Stimulated activated CD4-positive, alpha-beta T cell treated with anti-CD3 and anti-CD28 coated beads, Interleukin-12 subunit alpha, Interleukin-12 subunit beta, amount 100 ng/mL, for 24 hours (primary cell): ENCODE measurements around the gene OR11G2.
"Not testable (repeated sequence)": the region's sequence is repeated elsewhere in the genome, so short reads cannot be mapped to it uniquely, and the experiment has no call there.

ENCODE experiments used
- DNase-seq, 2 experiments: peaks; one replicate each; pipeline ENCODE4 v3.0.0-alpha.2; 2020; ENCODE audit warnings: low read depth in 2 of 2

Gene OR11G2

DNA sequence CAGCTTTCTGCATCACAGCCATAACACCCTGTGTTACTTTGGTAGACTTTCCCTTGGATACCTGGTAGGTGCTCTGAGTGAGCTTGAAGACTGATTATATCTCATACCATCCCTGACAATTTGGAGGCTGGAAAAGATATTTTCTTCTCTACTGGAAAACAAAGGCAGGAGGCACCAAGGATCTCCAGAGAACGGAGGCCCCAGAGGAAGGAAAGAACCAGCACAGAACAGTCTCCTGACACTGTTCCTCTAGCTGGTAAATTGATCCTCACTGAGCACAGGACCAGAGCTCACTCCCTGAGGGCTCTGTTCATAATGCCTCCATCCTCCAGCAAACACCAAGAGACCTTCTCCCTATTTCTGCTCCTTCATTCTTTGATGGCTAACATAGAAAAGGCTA, at the start of gene OR11G2:
Gene OR11G2 (plus strand): TSS at position 301 of the 400 bp plus-strand sequence. CDS start 6,542 bp downstream, outside the sequence.
- DNase-seq, result no peak

GRCh38 chr14:20143911-20144310, 46.8 kb upstream of the OR11G2 start:
- DNase-seq, result no peak

DNA sequence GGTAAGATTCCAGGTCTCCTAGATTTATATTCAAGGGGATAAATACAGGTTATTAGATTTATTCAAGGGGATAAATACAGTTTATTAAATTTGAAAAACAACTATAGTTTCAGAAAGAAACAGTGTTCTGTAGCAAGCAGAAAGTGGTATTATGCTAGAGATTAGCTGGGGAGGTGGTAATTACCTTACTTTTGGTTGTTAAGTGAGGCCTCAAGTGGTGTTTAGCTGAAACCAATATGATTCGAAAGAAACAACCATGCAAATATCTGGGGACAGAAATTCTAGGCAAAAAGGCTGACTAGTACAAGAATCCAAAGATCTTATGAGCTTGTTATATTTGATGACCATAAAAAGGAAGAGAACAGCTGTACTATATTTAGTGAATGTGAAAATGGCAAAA, 45.9 kb upstream of the OR11G2 start:
- no peak for DNase-seq

GRCh38 chr14:20164462-20164861, 26.2 kb upstream of the OR11G2 start:
- no peak for DNase-seq

DNA sequence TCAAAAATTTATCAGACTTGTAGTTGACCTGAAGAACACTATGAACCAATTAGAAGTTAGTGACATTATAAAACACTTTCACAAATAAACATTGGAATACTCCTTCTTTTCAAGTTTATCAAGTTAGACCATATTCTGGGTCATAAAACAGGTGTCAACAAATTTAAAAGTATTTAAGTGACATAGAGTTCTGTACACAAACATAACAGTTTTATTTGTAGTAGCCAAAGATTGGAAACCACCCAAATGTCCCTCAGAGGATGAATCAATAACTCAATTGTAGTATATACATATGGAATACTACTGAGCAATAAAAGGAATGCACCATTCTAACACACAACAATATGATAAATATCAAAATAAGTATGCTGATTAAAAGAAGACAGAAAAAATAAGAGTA, 23.6 kb upstream of the OR11G2 start:
- DNase-seq, result no peak

GRCh38 chr14:20169852-20170251, 20.8 kb upstream of the OR11G2 start:
- DNase-seq, result not testable (repeated sequence)

- not testable (repeated sequence) for DNase-seq
These were observed 16.5 kb upstream of the OR11G2 start for GRCh38 chr14:20174205-20174604.

DNA sequence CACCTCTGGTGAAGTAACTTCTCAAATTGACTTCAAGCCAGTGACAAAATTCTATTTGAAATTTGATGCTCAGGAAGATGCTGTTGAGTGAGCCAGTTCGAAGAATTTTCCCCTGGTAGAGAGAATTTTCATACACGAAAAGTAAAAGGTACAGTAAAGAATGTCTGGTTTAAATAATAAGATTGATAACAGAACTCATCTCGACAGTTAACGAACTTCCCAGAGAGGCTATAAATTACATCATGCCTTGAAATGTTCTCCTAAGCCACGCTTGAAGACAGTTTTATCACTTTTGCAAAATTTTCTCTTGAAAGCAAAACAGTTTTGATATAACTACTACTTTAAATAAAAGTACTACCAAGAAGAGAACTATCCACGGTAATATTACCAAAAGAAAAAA, 14.4 kb upstream of the OR11G2 start:
- DNase-seq, result no peak

DNA sequence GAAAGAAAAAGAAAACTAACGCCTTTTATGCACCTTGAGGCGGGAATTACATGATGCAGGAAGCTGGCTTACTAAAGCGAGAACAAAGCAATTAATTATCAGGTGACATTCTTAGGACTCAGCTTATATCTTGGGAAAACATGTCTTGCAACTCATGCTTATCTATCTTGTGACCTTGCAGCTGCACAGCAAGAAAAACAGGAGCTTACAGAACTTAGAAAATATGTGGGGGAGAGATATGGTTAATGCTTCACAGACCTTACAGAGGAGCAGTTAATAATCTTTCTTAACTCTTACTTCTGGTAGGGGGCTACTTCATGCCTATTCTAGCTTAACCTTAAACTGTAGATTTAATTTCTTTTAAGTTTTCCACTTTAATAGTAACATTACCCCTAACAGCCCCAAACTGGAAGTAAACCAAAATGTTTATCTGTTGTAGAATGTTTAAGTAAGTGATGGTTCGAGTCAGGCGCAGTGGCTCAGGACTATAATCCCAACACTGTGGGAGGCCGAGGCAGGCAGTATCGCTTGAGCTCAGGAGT, 13.2 kb upstream of the OR11G2 start:
- no peak for DNase-seq

GRCh38 chr14:20179218-20179617, 11.5 kb upstream of the OR11G2 start:
- DNase-seq, result no peak

DNA sequence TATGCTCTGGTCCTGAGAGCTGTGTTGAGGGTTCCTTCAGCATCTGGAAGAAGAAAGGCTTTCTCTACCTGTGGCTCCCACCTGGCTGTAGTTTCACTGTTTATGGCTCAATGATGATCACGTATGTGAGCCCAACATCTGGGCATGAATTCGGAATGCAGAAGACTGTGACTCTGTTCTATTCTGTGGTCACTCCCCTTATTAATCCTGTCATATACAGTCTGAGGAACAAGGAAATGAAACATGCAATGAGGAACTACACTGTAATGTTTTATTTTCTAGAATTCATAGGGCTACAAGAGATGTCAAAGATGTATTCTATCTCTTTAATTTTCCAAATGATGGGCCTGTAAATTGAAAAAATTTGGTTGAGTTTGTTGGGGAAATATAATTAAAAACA, 10.8 kb upstream of the OR11G2 start:
- DNase-seq, result no peak

DNA sequence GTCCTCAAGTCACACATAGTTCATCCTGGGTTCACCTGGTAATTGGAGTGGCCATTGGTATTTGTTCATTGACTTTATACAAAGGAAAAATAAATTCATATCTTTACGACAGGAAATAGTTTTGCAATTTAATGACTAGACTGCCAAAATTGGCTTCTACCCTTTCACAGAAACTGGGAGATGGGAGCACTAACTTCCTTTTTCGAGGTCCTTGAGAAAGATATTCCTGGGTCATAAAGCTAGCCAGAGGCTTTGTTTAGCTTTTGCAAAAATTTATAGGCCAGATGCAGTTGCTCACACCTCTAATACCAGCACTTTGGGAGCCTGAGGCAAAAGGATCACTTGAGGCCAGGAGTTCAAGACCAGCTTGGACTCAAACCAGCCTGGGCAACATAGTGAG, 10.2 kb upstream of the OR11G2 start:
- DNase-seq, result no peak

DNA sequence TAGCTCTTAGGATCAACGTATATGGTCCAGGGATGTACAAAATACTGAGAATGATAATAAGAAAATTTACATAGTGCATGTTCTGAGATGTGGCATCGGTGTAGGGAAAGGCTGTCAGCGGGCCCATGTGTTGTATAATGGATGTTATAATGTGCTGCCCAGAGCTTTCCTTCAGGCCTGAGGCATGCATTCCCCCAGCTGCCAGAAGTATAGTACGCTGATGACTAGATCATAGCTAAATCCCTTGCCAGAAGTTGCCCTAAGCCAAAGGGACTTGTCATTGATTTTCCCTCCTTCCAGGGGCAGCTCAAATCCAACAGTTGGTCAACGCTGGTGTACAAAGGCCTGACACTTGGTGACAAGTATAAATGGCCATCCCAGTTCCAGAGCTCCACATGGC, 6.5 kb upstream of the OR11G2 start:
- DNase-seq, result no peak

GRCh38 chr14:20191396-20191795, 700 bp downstream of the OR11G2 start:
- DNase-seq, result no peak

- DNase-seq, result no peak
These were observed 3.4 kb downstream of the OR11G2 start for GRCh38 chr14:20194101-20194500.

DNA sequence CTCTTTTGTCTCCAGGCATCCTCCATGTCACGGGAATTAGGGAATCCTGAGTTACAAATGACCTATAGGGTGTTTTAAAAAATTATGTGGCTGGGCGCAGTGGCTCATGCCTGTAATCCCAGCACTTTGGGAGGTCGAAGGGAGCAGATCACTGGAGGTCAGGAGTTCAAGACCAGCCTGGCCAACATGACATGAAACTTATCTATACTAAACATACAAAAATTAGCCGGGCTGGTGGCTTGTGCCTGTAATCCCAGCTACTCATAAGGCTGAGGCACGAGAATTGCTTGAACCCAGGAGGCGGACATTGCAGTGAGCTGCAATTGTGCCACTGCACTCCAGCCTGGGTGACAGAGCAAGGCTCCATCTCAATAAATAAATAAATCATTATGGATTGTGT, 4.5 kb downstream of the OR11G2 start:
- not testable (repeated sequence) for DNase-seq

GRCh38 chr14:20195911-20196310, 5.2 kb downstream of the OR11G2 start:
- DNase-seq, result no peak

- no peak for DNase-seq
These were observed 6.8 kb downstream of the OR11G2 start for GRCh38 chr14:20197459-20197858.

GRCh38 chr14:20198991-20199390, 8.3 kb downstream of the OR11G2 start:
- no peak for DNase-seq

- DNase-seq, result no peak
These were observed 14.0 kb downstream of the OR11G2 start for GRCh38 chr14:20204721-20205120.

GRCh38 chr14:20209595-20209994, 18.9 kb downstream of the OR11G2 start:
- no peak for DNase-seq

- DNase-seq, result not testable (repeated sequence)
These were observed 21.7 kb downstream of the OR11G2 start for GRCh38 chr14:20212406-20212805.

DNA sequence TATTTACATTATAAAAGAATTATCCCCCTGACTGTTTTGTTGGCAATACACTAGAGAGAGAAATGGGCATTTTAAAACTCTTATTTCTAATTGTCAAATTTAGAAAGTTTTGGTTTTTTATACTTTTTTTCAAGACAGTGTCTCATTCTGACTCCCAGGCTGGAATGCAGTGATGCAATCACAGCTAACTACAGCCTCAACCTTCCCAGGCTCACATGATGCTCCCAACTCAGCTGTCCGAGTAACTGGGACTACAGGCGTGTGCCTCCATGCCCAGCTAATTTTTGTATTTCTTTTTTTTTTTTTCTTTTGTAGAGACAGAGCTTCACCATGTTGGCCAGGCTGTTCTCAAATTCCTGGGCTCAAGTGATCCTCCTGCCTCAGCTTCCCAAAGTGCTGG, 24.5 kb downstream of the OR11G2 start:
- no peak for DNase-seq

- DNase-seq, result no peak
These were observed 28.3 kb downstream of the OR11G2 start for GRCh38 chr14:20219033-20219432.
